GM18508 (cell line): ENCODE measurements around the gene SMAD7.

ENCODE experiments used
- ATAC-seq: cut with Tn5 transposase; IDR thresholded peaks from one replicate; pipeline ENCODE4 v1.9.1; 2021; ENCODE audit warnings: moderate number of reproducible peaks; ENCODE audit not compliant: insufficient read depth, unreplicated experiment

SMAD7 gene

GRCh38 chr18:48962252-48962993 is 11.7 kb upstream of the SMAD7 start:
- ATAC-seq = no peak

- no peak for ATAC-seq
These were observed 10.8 kb upstream of the SMAD7 start for GRCh38 chr18:48961547-48961946.

DNA sequence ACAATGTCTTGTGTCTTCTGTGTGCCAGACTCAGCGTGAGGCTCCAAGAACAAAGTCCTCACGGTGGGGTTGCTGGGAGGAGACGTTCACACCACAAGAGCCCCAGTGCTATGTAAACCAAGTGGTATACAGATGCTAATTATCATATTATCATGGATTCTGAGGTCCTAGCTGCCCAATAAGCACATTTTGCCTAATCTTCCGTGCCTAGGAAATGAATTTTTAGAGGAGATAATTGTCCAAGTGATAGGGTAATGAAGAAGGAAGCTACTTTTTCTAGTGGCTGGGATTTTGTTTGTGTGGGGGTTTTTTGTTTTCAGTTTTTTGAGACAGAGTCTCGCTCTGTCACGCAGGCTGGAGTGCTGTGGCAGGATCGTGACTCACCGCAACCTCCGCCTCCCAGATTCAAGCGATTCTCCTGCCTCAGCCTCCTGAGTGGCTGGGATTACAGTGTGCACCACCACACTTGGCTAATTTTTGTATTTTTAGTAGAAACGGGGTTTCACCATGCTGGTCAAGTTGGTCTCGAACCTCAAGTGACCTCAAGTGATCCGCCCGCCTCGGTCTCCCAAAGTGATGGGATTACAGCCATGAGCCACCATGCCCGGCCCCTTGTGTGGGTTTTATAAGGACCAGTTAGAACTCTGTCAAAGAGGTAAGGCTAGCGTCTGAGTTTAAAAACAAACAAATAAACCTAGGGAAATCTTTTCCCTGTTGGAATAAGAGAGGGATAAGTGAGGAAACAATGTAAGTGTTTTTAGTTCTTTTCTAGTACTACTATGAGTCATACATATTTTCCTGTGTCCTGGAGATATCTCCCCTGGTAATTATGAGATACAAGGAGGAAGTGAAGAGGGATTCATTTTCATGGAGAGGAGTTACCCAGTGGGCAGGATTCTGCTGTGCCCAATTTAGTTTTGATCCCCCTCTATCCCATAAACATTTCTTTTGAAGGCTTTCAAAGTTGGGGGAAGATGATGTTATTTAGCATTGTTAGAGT is 9.5 kb upstream of the SMAD7 start:
- ATAC-seq = no peak

- ATAC-seq = no peak
These were observed 8.8 kb upstream of the SMAD7 start for GRCh38 chr18:48959551-48959920.

- no peak for ATAC-seq
These were observed 8.2 kb upstream of the SMAD7 start for GRCh38 chr18:48958951-48959350.

- ATAC-seq = no peak
These were observed 6.9 kb upstream of the SMAD7 start for GRCh38 chr18:48957616-48958015.

- ATAC-seq = no peak
These were observed 6.4 kb upstream of the SMAD7 start for GRCh38 chr18:48957136-48957535.

DNA sequence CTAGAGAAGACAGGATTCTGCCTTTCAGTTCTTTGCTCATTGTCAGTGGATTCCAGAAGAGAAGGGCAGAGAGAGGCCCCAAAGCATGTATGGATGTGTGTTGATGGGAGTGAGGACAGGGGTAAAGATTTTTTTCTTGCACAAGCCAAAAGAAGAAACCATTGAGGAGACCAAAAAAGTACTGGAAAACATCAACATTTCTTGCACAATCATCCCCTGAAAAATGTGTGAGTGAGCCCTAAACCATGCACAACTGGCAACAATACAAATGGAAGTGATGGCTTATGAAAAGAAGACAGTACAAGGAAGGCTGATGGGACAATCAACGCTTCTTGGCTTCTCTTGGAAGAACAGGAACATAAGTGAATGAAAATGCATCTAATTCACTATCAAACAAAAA is 5.6 kb upstream of the SMAD7 start:
- ATAC-seq = no peak

DNA sequence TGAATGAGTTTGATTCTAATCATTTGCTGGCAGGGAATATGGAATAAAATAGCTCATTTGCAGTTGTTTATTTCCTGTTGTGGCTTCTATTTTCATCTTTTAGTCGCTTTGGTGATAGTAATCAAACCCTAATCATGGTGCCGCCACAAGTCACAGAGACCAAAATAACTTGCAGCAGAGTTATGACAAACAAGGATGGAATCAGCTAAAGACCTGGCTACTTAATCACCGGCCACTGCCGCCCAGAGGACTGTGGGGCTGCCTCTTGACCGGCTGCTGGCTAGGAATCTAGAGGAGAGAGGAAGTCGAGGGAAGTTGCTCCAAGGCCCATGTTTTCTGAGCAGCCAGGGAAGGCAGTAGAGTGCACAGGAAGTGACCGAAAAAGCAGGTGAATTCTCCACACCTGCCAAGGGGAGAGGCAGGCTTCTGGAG is 5.1 kb upstream of the SMAD7 start:
- no peak for ATAC-seq

GRCh38 chr18:48954886-48955819 is 4.4 kb upstream of the SMAD7 start:
- no peak for ATAC-seq

- ATAC-seq = no peak
These were observed 2.4 kb upstream of the SMAD7 start for GRCh38 chr18:48953104-48953706.

GRCh38 chr18:48952287-48953103 is 1.7 kb upstream of the SMAD7 start:
- no peak for ATAC-seq

DNA sequence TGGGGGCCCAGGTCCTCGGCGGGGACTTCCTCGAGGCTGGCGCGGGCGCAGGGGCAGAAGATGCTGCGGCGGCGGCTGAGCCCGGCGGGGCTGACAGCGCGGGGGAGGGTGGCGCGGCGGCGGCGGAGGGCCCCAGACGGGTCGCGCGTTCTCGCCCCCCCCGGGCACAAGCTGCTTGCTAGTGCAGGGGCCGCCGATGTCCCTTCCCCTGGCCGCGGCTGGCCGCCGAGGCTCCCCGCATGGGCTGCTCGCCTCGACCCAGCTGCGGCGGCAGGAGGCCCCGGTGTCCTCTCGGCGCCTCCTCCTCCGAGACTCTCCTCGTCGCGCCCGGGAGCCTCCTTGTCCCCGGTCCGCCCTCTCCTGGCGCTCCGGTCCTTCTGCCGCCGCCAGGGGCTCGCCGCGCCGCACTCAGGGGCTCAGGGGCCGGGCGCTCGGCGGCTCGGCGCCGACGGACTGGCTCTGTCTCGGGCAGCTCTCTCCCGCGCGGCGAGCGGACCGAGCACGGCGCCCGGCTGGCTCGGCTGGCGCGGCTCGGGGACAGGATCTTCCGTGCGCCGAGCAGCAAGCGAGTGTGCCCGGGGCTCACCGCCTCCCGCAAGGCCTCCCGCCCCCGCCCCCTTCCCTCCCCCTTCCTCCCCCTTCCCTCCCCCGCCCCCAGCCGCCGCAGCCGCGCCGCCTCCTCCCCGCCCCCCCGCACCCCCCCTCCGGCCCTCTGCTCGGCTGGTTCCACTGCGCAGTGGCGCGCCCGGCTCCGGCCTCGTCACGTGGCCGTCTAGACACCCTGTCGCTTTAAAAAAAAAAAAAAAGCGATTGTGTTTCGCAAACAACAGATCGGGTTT is 902 bp upstream of the SMAD7 start:
- ATAC-seq = no peak

- ATAC-seq = no peak
These were observed 894 bp downstream of the SMAD7 start for GRCh38 chr18:48949606-48950535.

GRCh38 chr18:48949050-48949605 is 1.6 kb downstream of the SMAD7 start:
- ATAC-seq = no peak

DNA sequence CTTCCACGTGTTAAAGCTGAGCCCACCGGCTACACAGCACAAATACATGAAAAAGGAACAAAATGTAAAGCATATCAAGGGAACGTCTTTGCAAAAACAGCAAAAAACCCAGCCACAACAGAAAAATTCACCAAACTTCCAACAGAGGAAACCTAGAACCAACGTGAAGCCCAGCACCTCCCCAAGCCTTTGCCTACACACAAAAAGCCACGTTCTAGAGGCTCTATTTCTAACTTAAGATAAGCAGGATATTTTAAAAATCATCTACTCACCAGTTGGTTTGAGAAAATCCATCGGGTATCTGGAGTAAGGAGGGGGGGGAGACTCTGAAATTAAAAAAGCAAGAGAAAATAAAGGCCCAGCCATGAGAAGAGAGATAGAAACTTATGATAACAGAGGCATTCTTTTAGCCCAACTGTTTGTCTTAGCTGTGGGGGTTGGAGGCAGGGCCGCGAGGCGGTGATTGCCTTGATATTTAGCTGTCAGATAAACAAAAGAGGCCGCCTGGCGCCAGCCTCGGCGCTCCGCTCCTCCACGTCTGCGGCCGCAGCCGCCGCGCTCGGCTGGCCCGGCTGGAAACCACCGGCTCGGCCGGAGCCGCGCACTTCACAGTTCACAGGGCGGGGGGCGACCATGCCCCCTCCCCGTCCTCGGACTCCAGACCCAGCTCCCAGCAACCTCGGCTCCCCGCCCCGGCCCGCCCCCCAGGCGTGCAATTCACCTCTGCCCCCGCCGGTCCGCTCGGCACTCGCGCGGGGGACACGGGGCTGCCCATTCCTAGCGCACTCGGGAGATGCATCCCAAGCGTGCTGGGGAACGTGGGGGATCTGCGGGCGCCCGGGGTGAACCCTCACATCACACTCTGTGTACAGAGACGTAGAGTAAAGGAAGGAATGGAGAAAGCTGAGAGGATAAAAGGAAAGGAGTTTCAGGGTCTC is 2.4 kb downstream of the SMAD7 start:
- no peak for ATAC-seq
